ENCODE results near the gene FHL1. TPM values are rescaled to one million over a fixed set of nuclear protein-coding genes. Genes with fewer than 3 reads are reported as not detected.

Gene FHL1
- total RNA-seq, 8 experiments from 2014 or later: 1.7 to 379 (median 62.3) TPM

- no peaks in the 10 kb centered on the region for H3K4me1 ChIP-seq (replicated peaks in 1 of 2)
- H3K27ac ChIP-seq: no peak overlapping the region
- WGBS, 10 experiments: 35 to 100% (median 87%) methylated on average over 2 to 4 of the region's 4 CpGs; no CpG with 5 or more reads in 3 of the 10 experiments
- in situ Hi-C loops (cut with MboI; ENCODE audit: low pct_unique_long_range_greater_than_20kb in 2 of 9, low sequenced_read_pairs in 9 of 9, unreplicated experiment in 9 of 9): no loop called here
- H3K4me3 ChIP-seq: no peak overlapping the region
- no peak for ATAC-seq (replicated peaks in 6 of 8)
These were observed 46.4 kb downstream of the FHL1 start for GRCh38 chrX:136193771-136194170.

GRCh38 chrX:136194536-136194935 is 47.2 kb downstream of the FHL1 start:
- no peak for ATAC-seq (replicated peaks in 6 of 8)
- no peak overlapping the region for H3K27ac ChIP-seq
- no peaks in the 10 kb centered on the region for H3K4me1 ChIP-seq (replicated peaks in 1 of 2)
- WGBS, 10 experiments: 37 to 100% (median 88%) methylated on average over 1 to 2 of the region's 2 CpGs; no CpG with 5 or more reads in 7 of the 10 experiments
- H3K4me3 ChIP-seq: no peak overlapping the region
- in situ Hi-C loops (cut with MboI; ENCODE audit: low pct_unique_long_range_greater_than_20kb in 2 of 9, low sequenced_read_pairs in 9 of 9, unreplicated experiment in 9 of 9): no loop called here

- ATAC-seq (replicated peaks in 6 of 8): no peak
- 0 to 100% (median 58%) methylated on average over 1 to 4 of the region's 4 CpGs; no CpG with 5 or more reads in 4 of the 10 experiments for WGBS, 10 experiments
- no peaks in the 10 kb centered on the region for H3K4me1 ChIP-seq (replicated peaks in 1 of 2)
- no peak overlapping the region for H3K27ac ChIP-seq
- in situ Hi-C loops (cut with MboI; ENCODE audit: low pct_unique_long_range_greater_than_20kb in 2 of 9, low sequenced_read_pairs in 9 of 9, unreplicated experiment in 9 of 9): no loop called here
- H3K4me3 ChIP-seq: no peak overlapping the region
These were observed 47.9 kb downstream of the FHL1 start for GRCh38 chrX:136195247-136195646.

- no peak overlapping the region for H3K27ac ChIP-seq
- no peaks in the 10 kb centered on the region for H3K4me1 ChIP-seq (replicated peaks in 1 of 2)
- in situ Hi-C loops (cut with MboI; ENCODE audit: low pct_unique_long_range_greater_than_20kb in 2 of 9, low sequenced_read_pairs in 9 of 9, unreplicated experiment in 9 of 9): no loop called here
- WGBS, 10 experiments: 64 to 100% methylated on average over 7 of the region's 7 CpGs; no CpG with 5 or more reads in 8 of the 10 experiments
- no peak for ATAC-seq (replicated peaks in 6 of 8)
- no peak overlapping the region for H3K4me3 ChIP-seq
These were observed 49.4 kb downstream of the FHL1 start for GRCh38 chrX:136196691-136197155.

- in situ Hi-C loops (cut with MboI; ENCODE audit: low pct_unique_long_range_greater_than_20kb in 2 of 9, low sequenced_read_pairs in 9 of 9, unreplicated experiment in 9 of 9): no loop called here
- no peak for ATAC-seq (replicated peaks in 6 of 8)
- Histone ChIP-seq H3K27ac (no peak overlapping the region), H3K4me1 (replicated peaks in 1 of 2) (no peaks in the 10 kb centered on the region), H3K4me3 (no peak overlapping the region)
These were observed 50.7 kb downstream of the FHL1 start for GRCh38 chrX:136198010-136198409.

- Histone ChIP-seq H3K27ac (no peak overlapping the region), H3K4me3 (no peak overlapping the region), H3K4me1 (replicated peaks in 1 of 2) (no peaks in the 10 kb centered on the region)
- in situ Hi-C loops (cut with MboI; ENCODE audit: low pct_unique_long_range_greater_than_20kb in 2 of 9, low sequenced_read_pairs in 9 of 9, unreplicated experiment in 9 of 9): no loop called here
- WGBS, 10 experiments: 25 to 100% (median 93%) methylated on average over 1 to 5 of the region's 6 CpGs; no CpG with 5 or more reads in 5 of the 10 experiments
- ATAC-seq (replicated peaks in 6 of 8): no peak
These were observed 51.4 kb downstream of the FHL1 start for GRCh38 chrX:136198678-136199243.

GRCh38 chrX:136199365-136199764 is 52.0 kb downstream of the FHL1 start:
- H3K4me3 ChIP-seq: no peak overlapping the region
- no peak overlapping the region for H3K27ac ChIP-seq
- H3K4me1 ChIP-seq (replicated peaks in 1 of 2): no peaks in the 10 kb centered on the region
- in situ Hi-C loops (cut with MboI; ENCODE audit: low pct_unique_long_range_greater_than_20kb in 2 of 9, low sequenced_read_pairs in 9 of 9, unreplicated experiment in 9 of 9): no loop called here
- 17 to 86% (median 45%) methylated on average over 1 to 4 of the region's 4 CpGs; no CpG with 5 or more reads in 6 of the 10 experiments for WGBS, 10 experiments
- peak in 1 of 8 experiments; percentile 41 for ATAC-seq (replicated peaks in 6 of 8)

GRCh38 chrX:136200466-136200865 is 53.1 kb downstream of the FHL1 start:
- WGBS, 10 experiments: 73% methylated on average over 2 of the region's 2 CpGs; no CpG with 5 or more reads in 9 of the 10 experiments
- no peak for ATAC-seq (replicated peaks in 6 of 8)

GRCh38 chrX:136201601-136202000 is 54.3 kb downstream of the FHL1 start:
- 47 to 95% (median 55%) methylated on average over 2 to 3 of the region's 5 CpGs; no CpG with 5 or more reads in 7 of the 10 experiments for WGBS, 10 experiments
- no peak for ATAC-seq (replicated peaks in 6 of 8)
- no peak overlapping the region for H3K4me3 ChIP-seq
- no peaks in the 10 kb centered on the region for H3K4me1 ChIP-seq (replicated peaks in 1 of 2)
- H3K27ac ChIP-seq: no peak overlapping the region
- in situ Hi-C loops (cut with MboI; ENCODE audit: low pct_unique_long_range_greater_than_20kb in 2 of 9, low sequenced_read_pairs in 9 of 9, unreplicated experiment in 9 of 9): loop anchor here in 1 of 9 experiments (25.0 kb wide), 1 partner anchor 164 kb away; no protein-coding TSS in a partner anchor

More at GRCh38 chrX:136200466-136200865, 53.1 kb downstream of the FHL1 start:
- Histone ChIP-seq H3K27ac (no peak overlapping the region), H3K4me3 (no peak overlapping the region), H3K4me1 (replicated peaks in 1 of 2) (no peaks in the 10 kb centered on the region)
- in situ Hi-C loops (cut with MboI; ENCODE audit: low pct_unique_long_range_greater_than_20kb in 2 of 9, low sequenced_read_pairs in 9 of 9, unreplicated experiment in 9 of 9): loop anchor here in 1 of 9 experiments (25.0 kb wide), 1 partner anchor 163 kb away; no protein-coding TSS in a partner anchor

- H3K27ac ChIP-seq: no peak overlapping the region
- in situ Hi-C loops (cut with MboI; ENCODE audit: low pct_unique_long_range_greater_than_20kb in 2 of 9, low sequenced_read_pairs in 9 of 9, unreplicated experiment in 9 of 9): loop anchor here in 1 of 9 experiments (25.0 kb wide), 1 partner anchor 166 kb away; no protein-coding TSS in a partner anchor
- H3K4me3 ChIP-seq: no peak overlapping the region
- 0 to 100% (median 64%) methylated on average over 1 to 5 of the region's 5 CpGs; no CpG with 5 or more reads in 3 of the 10 experiments for WGBS, 10 experiments
- ATAC-seq (replicated peaks in 6 of 8): peak in 1 of 8 experiments; percentile 64
- H3K4me1 ChIP-seq (replicated peaks in 1 of 2): no peaks in the 10 kb centered on the region
These were observed 55.6 kb downstream of the FHL1 start for GRCh38 chrX:136202889-136203288.

- no peak overlapping the region for H3K27ac ChIP-seq
- in situ Hi-C loops (cut with MboI; ENCODE audit: low pct_unique_long_range_greater_than_20kb in 2 of 9, low sequenced_read_pairs in 9 of 9, unreplicated experiment in 9 of 9): loop anchor here in 1 of 9 experiments (25.0 kb wide), 1 partner anchor 166 kb away; no protein-coding TSS in a partner anchor
These were observed 56.1 kb downstream of the FHL1 start for GRCh38 chrX:136203438-136203837.

GRCh38 chrX:136203951-136204350 is 56.6 kb downstream of the FHL1 start:
- in situ Hi-C loops (cut with MboI; ENCODE audit: low pct_unique_long_range_greater_than_20kb in 2 of 9, low sequenced_read_pairs in 9 of 9, unreplicated experiment in 9 of 9): loop anchor here in 1 of 9 experiments (25.0 kb wide), 1 partner anchor 167 kb away; no protein-coding TSS in a partner anchor
- H3K4me1 ChIP-seq (replicated peaks in 1 of 2): no peaks in the 10 kb centered on the region
- no peak overlapping the region for H3K4me3 ChIP-seq
- H3K27ac ChIP-seq: no peak overlapping the region
- 0 to 90% (median 47%) methylated on average over 1 to 3 of the region's 3 CpGs; no CpG with 5 or more reads in 5 of the 10 experiments for WGBS, 10 experiments
- ATAC-seq (replicated peaks in 6 of 8): no peak

More at GRCh38 chrX:136203438-136203837, 56.1 kb downstream of the FHL1 start:
- ATAC-seq (replicated peaks in 6 of 8): no peak
- Histone ChIP-seq H3K4me1 (replicated peaks in 1 of 2) (no peaks in the 10 kb centered on the region), H3K4me3 (no peak overlapping the region)

- 83 to 100% (median 83%) methylated on average over 1 of the region's 2 CpGs; no CpG with 5 or more reads in 7 of the 10 experiments for WGBS, 10 experiments
- in situ Hi-C loops (cut with MboI; ENCODE audit: low pct_unique_long_range_greater_than_20kb in 2 of 9, low sequenced_read_pairs in 9 of 9, unreplicated experiment in 9 of 9): loop anchor here in 1 of 9 experiments (25.0 kb wide), 1 partner anchor 167 kb away; no protein-coding TSS in a partner anchor
- no peak overlapping the region for H3K4me3 ChIP-seq
- H3K4me1 ChIP-seq (replicated peaks in 1 of 2): no peaks in the 10 kb centered on the region
- H3K27ac ChIP-seq: no peak overlapping the region
- peak in 4 of 8 experiments; percentile 67 to 88 (median 78) for ATAC-seq (replicated peaks in 6 of 8)
These were observed 57.2 kb downstream of the FHL1 start for GRCh38 chrX:136204571-136204970.
